Motor neuron (in vitro differentiated cells): ENCODE results near the gene MAMLD1. TPM values are rescaled to one million over a fixed set of nuclear protein-coding genes. Genes with fewer than 3 reads are reported as not detected.
"Not testable (repeated sequence)": the region's sequence is repeated elsewhere in the genome, so short reads cannot be mapped to it uniquely, and the experiment has no call there.

Source experiments
- ATAC-seq, 8 experiments: fragments of 200-7000 bp; cut with Tn5 transposase; replicated peaks in 6 of 8; 2 replicates each; pipeline ENCODE4 v1.8.0; 2021; ENCODE audit warnings: mild to moderate bottlenecking in 8 of 8, moderate library complexity in 8 of 8
- H3K27ac ChIP-seq, 2 donors: fragments of 250-450 bp; sonication (Bioruptor Pico); 2 replicates each; pipeline ENCODE4 v1.9.0; 2021; ENCODE audit warnings: antibody characterized with exemption in 2 of 2, mild to moderate bottlenecking in 2 of 2, moderate library complexity in 1 of 2
- H3K4me1 ChIP-seq, 2 donors: fragments of 250-450 bp; sonication (Bioruptor Pico); replicated peaks in 1 of 2; 2 replicates each; pipeline ENCODE4 v1.6.1; 2021; ENCODE audit warnings: antibody characterized with exemption in 2 of 2, mild to moderate bottlenecking in 2 of 2, moderate library complexity in 1 of 2
- H3K4me3 ChIP-seq, 5 donors: fragments of 250-450 bp; sonication (Bioruptor Pico); 2 replicates each; pipeline ENCODE4 v1.9.0; 2021; ENCODE audit warnings: antibody characterized with exemption in 5 of 5, mild to moderate bottlenecking in 5 of 5, moderate library complexity in 4 of 5
- WGBS, 10 experiments: fragments of 450-650 bp; shearing (Covaris generic); methylation state at CpG; one replicate each; pipeline ENCODE4 v1.0.0; 2022; 5-methylcytosine and 5-hydroxymethylcytosine counted together
- in situ Hi-C, 9 experiments: fragments of 400-800 bp; cut with MboI; loops; one replicate each; pipeline ENCODE4 v1.15.0; 2021; ENCODE audit warnings: low sequenced_read_pairs in 9 of 9, low pct_unique_long_range_greater_than_20kb in 2 of 9; ENCODE audit not compliant: unreplicated experiment in 9 of 9
- total RNA-seq, 8 experiments: library from RNA; unstranded; fragments of 300-600 nt; gene quantifications; 2 replicates each; pipeline versions ENCODE4 v1.2.3 to v1.2.4, GENCODE V29; 2022

Gene MAMLD1
- total RNA-seq, 8 experiments from 2014 or later, result 0.96 to 3.4 (median 1.4) TPM

- 38 to 43% methylated on average over 1 of the region's 1 CpG; no CpG with 5 or more reads in 8 of the 10 experiments for WGBS, 10 experiments
- ATAC-seq, result no peak
- in situ Hi-C loops, result no loop called here
Observed at GRCh38 chrX:150334100-150334499, 29.0 kb upstream of the MAMLD1 start.

GRCh38 chrX:150334981-150335380 is 28.1 kb upstream of the MAMLD1 start:
- no CpG with 5 or more reads among the region's 2 CpGs for WGBS, 10 experiments
- Histone ChIP-seq H3K4me3 (no peak overlapping the region), H3K27ac (no peak overlapping the region), H3K4me1 (peaks cover 4 to 7% of the 10 kb centered on the region in 2 donors)
- in situ Hi-C loops, result no loop called here
- peak in 5 of 8 experiments; percentile 26 to 68 (median 31) for ATAC-seq

More at GRCh38 chrX:150334100-150334499, 29.0 kb upstream of the MAMLD1 start:
- H3K4me3 ChIP-seq, result no peak overlapping the region
- no peak overlapping the region for H3K27ac ChIP-seq
- peaks cover 4 to 7% of the 10 kb centered on the region in 2 donors for H3K4me1 ChIP-seq

DNA sequence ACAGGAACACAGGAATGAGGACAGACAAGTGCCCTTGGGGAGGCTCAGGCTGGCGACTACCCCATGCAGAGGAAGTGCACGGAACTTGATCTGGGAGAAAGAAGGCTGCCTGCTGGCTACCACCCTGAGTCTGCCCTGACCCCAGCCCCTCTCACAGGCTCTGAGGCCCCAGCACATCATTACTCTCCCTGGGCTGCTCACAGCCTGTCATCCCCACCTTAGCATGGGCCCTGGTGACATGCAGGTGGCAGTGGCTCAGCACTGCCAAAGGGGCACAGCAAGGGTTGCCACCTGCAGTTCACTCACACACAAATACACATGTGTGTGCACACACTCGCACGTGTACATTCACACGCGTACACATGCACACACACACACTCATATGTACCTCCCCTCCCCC is 26.1 kb upstream of the MAMLD1 start:
- 33 to 100% methylated on average over 1 to 2 of the region's 6 CpGs; no CpG with 5 or more reads in 8 of the 10 experiments for WGBS, 10 experiments

DNA sequence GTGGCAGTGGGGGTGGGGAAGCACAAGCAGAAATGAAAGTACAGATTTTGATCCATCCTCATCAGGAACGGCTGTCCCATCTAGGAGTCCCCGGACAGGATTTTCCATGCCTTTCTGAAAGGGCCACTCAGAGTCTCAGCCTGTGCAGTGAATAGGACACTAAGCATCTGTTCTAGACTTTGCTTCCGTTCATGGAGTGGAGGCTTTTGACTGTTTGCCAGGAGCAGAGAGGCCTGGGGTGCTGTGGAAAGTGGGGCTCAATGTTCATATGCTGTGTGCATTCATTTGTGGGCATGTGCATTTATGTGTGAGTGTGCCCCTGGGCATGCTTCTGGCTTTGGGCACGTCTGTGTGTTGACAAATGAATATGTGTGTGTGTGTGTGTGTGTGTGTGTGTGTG is 25.6 kb upstream of the MAMLD1 start:
- peak in 6 of 8 experiments; percentile 7 to 37 (median 23) for ATAC-seq
- Histone ChIP-seq H3K27ac (no peak overlapping the region), H3K4me3 (no peak overlapping the region), H3K4me1 (peaks cover 4 to 7% of the 10 kb centered on the region in 2 donors)
- in situ Hi-C loops, result no loop called here
- WGBS, 10 experiments, result 0% methylated on average over 1 of the region's 4 CpGs; no CpG with 5 or more reads in 9 of the 10 experiments

More for the DNA sequence above, 26.1 kb upstream of the MAMLD1 start:
- Histone ChIP-seq H3K4me3 (no peak overlapping the region), H3K4me1 (peaks cover 4 to 7% of the 10 kb centered on the region in 2 donors), H3K27ac (no peak overlapping the region)
- in situ Hi-C loops, result no loop called here
- ATAC-seq, result peak in 5 of 8 experiments; percentile 9 to 45 (median 35)

GRCh38 chrX:150338615-150339014 is 24.5 kb upstream of the MAMLD1 start:
- H3K4me1 ChIP-seq, result peaks cover 4 to 7% of the 10 kb centered on the region in 2 donors
- 53% methylated on average over 3 of the region's 8 CpGs; no CpG with 5 or more reads in 9 of the 10 experiments for WGBS, 10 experiments
- ATAC-seq, result no peak
- H3K27ac ChIP-seq, result no peak overlapping the region
- in situ Hi-C loops, result no loop called here
- H3K4me3 ChIP-seq, result no peak overlapping the region

GRCh38 chrX:150339736-150340135 is 23.4 kb upstream of the MAMLD1 start:
- H3K4me1 ChIP-seq, result peaks cover 4 to 7% of the 10 kb centered on the region in 2 donors
- ATAC-seq, result peak in 3 of 8 experiments; percentile 19 to 62 (median 43)
- no peak overlapping the region for H3K27ac ChIP-seq
- in situ Hi-C loops, result no loop called here
- WGBS, 10 experiments, result 17 to 100% (median 50%) methylated on average over 1 to 3 of the region's 3 CpGs; no CpG with 5 or more reads in 6 of the 10 experiments
- no peak overlapping the region for H3K4me3 ChIP-seq

DNA sequence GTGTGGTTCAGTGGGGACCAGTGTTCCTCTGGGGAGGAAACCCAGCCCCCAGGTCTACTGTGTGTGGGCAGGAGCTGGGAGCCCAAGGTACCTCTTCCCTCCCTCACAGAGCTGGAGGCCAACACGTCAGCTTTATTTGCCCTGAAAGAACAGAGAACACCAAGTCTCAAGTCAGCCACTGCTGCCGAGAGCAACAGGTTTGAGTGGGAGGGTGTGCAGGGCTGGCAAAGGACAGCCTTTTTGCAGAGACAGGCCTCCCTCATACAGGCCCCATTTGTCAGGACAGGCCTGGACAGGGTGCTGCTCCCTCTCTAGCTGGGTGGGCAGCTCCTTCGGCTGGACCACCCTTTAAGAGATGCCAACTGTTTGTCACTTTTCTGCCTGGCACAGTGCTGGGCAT is 22.8 kb upstream of the MAMLD1 start:
- WGBS, 10 experiments, result no CpG with 5 or more reads among the region's 3 CpGs
- in situ Hi-C loops, ATAC-seq: not testable (repeated sequence)

DNA sequence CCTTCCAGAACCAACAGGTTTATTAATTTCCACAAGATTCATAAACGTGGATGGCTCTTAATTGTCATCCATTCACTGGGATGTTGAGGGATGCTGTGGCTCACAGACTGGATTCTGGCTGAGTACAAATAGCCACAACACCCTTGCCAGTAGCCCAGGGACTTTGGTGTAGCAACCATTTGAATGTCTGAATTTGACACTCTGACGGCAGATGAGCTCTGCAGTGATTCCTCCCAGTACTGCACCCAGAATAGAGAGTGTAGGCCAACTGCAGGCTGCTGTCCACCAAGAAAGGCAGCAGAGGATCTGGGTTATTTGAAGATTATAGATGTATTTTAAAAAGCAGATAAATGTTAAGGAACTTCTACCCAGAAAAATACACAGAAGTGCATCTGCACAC is 15.6 kb upstream of the MAMLD1 start:
- no CpG with 5 or more reads among the region's 2 CpGs for WGBS, 10 experiments
- in situ Hi-C loops, result no loop called here

More for the DNA sequence above, 22.8 kb upstream of the MAMLD1 start:
- not testable (repeated sequence) for H3K27ac ChIP-seq, H3K4me3 ChIP-seq, H3K4me1 ChIP-seq

DNA sequence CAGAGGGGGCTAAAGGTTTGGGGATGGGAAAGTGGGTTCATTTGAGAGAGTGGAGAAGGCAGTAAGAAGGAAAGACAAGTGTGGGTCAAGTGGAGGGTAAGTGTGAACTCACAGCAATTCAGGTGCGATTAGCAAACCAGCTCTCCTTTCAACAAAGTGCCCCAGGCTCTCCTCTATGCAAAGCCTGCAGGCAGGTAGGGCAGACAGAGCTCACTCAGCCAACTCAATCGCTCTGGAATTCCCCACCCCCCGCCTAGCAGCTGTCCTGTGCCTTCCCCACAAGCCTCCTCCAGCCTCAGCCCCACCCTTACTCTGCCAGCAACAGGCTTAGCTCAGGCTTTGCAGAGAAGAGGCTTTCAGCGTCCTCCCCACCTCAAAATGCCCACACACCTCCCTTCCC is 14.8 kb upstream of the MAMLD1 start:
- H3K4me1 ChIP-seq, result no peaks in the 10 kb centered on the region
- no peak overlapping the region for H3K4me3 ChIP-seq
- no peak overlapping the region for H3K27ac ChIP-seq
- in situ Hi-C loops, result no loop called here
- 0 to 40% (median 14%) methylated on average over 1 of the region's 4 CpGs; no CpG with 5 or more reads in 7 of the 10 experiments for WGBS, 10 experiments
- peak in 3 of 8 experiments; percentile 76 to 84 (median 82) for ATAC-seq

More for the DNA sequence above, 15.6 kb upstream of the MAMLD1 start:
- ATAC-seq, result peak in 1 of 8 experiments; percentile 33
- H3K4me3 ChIP-seq, result no peak overlapping the region
- H3K4me1 ChIP-seq, result no peaks in the 10 kb centered on the region
- no peak overlapping the region for H3K27ac ChIP-seq

GRCh38 chrX:150352114-150352513 is 11.0 kb upstream of the MAMLD1 start:
- 0 to 42% methylated on average over 1 to 3 of the region's 3 CpGs; no CpG with 5 or more reads in 8 of the 10 experiments for WGBS, 10 experiments
- in situ Hi-C loops, result loop anchor here in 2 of 9 experiments (25.0 kb wide), 1 partner anchor 390 kb away; no protein-coding TSS in a partner anchor

DNA sequence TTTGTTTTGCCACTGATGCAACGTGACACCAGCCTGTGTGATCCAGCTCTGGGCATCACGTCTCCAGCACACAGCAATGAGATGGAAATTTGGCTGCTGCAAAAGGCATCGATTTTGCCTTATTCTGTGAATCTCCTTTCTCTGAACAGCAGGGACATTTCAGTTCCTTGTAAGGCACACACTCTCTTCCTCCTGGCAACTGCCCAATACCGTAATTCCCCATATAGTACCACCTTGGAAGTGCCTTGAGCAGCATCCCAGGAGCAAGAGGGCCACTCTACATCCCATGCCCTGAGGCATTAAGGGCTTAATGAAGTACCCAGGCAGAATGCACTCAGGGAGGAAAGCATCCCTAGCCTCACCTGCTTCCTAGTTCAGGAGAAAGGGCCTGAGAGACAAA is 10.5 kb upstream of the MAMLD1 start:
- 14 to 17% methylated on average over 1 of the region's 4 CpGs; no CpG with 5 or more reads in 8 of the 10 experiments for WGBS, 10 experiments
- H3K27ac ChIP-seq, result no peak overlapping the region
- in situ Hi-C loops, result loop anchor here in 2 of 9 experiments (25.0 kb wide), 1 partner anchor 390 kb away; no protein-coding TSS in a partner anchor
- no peak overlapping the region for H3K4me3 ChIP-seq
- peak in 4 of 8 experiments; percentile 18 to 52 (median 36) for ATAC-seq
- H3K4me1 ChIP-seq, result no peaks in the 10 kb centered on the region

More at GRCh38 chrX:150352114-150352513, 11.0 kb upstream of the MAMLD1 start:
- no peak overlapping the region for H3K27ac ChIP-seq
- H3K4me3 ChIP-seq, result no peak overlapping the region
- H3K4me1 ChIP-seq, result no peaks in the 10 kb centered on the region
- no peak for ATAC-seq

DNA sequence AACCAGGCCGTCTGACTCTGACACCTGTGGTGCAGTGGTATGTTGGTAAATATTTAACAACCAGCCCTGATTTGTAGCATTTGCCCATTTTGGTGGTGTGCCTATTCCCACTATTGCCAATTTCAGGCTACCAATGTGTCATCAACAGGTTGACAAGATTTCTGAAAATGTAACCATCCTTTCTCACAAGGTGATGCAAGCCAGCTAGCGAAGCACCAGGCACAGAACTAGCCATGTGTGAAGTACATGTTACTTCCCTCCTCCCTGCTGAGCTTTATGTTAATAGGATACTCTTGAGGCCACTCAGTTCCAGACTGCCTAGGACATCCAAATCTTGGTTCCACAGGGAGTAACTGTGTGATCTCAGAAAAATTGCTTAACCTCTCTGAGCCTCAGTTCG is 7.2 kb upstream of the MAMLD1 start:
- Histone ChIP-seq H3K27ac (no peak overlapping the region), H3K4me1 (no peaks in the 10 kb centered on the region), H3K4me3 (no peak overlapping the region)
- 47 to 70% (median 50%) methylated on average over 1 to 3 of the region's 3 CpGs; no CpG with 5 or more reads in 7 of the 10 experiments for WGBS, 10 experiments
- ATAC-seq, result no peak
- in situ Hi-C loops, result loop anchor here in 2 of 9 experiments (25.0 kb wide), 1 partner anchor 394 kb away; no protein-coding TSS in a partner anchor

DNA sequence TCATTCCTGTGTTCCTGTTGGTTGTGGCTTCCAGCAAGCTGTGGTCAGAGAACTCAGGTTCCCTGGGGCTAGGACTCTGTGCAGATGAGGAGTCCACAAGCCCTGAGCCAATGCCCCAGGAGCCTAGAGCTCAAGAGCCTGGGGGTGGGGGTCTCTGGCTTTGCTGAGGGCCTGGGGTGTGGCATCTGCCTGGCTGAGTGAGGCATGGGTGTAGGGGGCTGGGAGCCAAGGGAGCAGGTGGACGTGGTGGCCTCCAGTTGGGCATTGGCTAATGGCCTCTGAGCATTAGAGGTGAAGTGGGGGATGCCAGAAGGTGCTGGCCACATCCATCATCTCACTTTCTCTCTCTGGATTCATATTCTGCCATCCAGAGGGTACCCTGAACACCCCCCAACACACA is 5.3 kb upstream of the MAMLD1 start:
- in situ Hi-C loops, result loop anchor here in 2 of 9 experiments (25.0 kb wide), 1 partner anchor 395 kb away; no protein-coding TSS in a partner anchor
- ATAC-seq, result no peak

More for the DNA sequence above, 5.3 kb upstream of the MAMLD1 start:
- no peak overlapping the region for H3K27ac ChIP-seq
- peaks cover 0 to 3% of the 10 kb centered on the region in 2 donors for H3K4me1 ChIP-seq
- no CpG with 5 or more reads among the region's 1 CpG for WGBS, 10 experiments
- no peak overlapping the region for H3K4me3 ChIP-seq
